ENCODE data around the gene AMIGO3. TPM values are rescaled to one million over a fixed set of nuclear protein-coding genes. Genes with fewer than 3 reads are reported as not detected.
"Not testable (repeated sequence)": the region's sequence is repeated elsewhere in the genome, so short reads cannot be mapped to it uniquely, and the experiment has no call there.

The AMIGO3 gene
- total and polyA plus RNA-seq, 4 donors: 0.11 to 1.1 TPM; not detected in 2

- no peak for TF ChIP-seq HNF4A (conservative IDR thresholded peaks at IDR 0.05)
- TF ChIP-seq RXRA (IDR thresholded peaks at IDR 0.05): no peak
- TF ChIP-seq JUND (IDR thresholded peaks at IDR 0.05): no peak
- TF ChIP-seq FOXA2 (IDR thresholded peaks at IDR 0.05): no peak
- TF ChIP-seq TAF1 (conservative IDR thresholded peaks at IDR 0.05): no peak
- TF ChIP-seq GABPA (IDR thresholded peaks at IDR 0.05 in 1 of 2, conservative IDR thresholded peaks at IDR 0.05 in 1 of 2): no peak
- TF ChIP-seq NR2F2 (IDR thresholded peaks at IDR 0.05): no peak
- TF ChIP-seq, protein P1, sequence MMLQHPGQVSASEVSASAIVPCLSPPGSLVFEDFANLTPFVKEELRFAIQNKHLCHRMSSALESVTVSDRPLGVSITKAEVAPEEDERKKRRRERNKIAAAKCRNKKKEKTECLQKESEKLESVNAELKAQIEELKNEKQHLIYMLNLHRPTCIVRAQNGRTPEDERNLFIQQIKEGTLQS (IDR thresholded peaks at IDR 0.05): no peak
- TF ChIP-seq ZBTB33 (IDR thresholded peaks at IDR 0.05): no peak
- TF ChIP-seq RAD21 (IDR thresholded peaks at IDR 0.05): no peak
- TF ChIP-seq, protein P2, sequence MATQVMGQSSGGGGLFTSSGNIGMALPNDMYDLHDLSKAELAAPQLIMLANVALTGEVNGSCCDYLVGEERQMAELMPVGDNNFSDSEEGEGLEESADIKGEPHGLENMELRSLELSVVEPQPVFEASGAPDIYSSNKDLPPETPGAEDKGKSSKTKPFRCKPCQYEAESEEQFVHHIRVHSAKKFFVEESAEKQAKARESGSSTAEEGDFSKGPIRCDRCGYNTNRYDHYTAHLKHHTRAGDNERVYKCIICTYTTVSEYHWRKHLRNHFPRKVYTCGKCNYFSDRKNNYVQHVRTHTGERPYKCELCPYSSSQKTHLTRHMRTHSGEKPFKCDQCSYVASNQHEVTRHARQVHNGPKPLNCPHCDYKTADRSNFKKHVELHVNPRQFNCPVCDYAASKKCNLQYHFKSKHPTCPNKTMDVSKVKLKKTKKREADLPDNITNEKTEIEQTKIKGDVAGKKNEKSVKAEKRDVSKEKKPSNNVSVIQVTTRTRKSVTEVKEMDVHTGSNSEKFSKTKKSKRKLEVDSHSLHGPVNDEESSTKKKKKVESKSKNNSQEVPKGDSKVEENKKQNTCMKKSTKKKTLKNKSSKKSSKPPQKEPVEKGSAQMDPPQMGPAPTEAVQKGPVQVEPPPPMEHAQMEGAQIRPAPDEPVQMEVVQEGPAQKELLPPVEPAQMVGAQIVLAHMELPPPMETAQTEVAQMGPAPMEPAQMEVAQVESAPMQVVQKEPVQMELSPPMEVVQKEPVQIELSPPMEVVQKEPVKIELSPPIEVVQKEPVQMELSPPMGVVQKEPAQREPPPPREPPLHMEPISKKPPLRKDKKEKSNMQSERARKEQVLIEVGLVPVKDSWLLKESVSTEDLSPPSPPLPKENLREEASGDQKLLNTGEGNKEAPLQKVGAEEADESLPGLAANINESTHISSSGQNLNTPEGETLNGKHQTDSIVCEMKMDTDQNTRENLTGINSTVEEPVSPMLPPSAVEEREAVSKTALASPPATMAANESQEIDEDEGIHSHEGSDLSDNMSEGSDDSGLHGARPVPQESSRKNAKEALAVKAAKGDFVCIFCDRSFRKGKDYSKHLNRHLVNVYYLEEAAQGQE (IDR thresholded peaks at IDR 0.05): no peak
- TF ChIP-seq YY1 (IDR thresholded peaks at IDR 0.05): no peak
- TF ChIP-seq HNF4G (IDR thresholded peaks at IDR 0.05): no peak
- TF ChIP-seq, protein P3, sequence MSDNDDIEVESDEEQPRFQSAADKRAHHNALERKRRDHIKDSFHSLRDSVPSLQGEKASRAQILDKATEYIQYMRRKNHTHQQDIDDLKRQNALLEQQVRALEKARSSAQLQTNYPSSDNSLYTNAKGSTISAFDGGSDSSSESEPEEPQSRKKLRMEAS (IDR thresholded peaks at IDR 0.05): no peak
- no peak for TF ChIP-seq EGR1 (IDR thresholded peaks at IDR 0.05; ENCODE audit: low read depth in 2 of 2)
- no peak for TF ChIP-seq SP1 (IDR thresholded peaks at IDR 0.05)
- TF ChIP-seq FOXA1 (IDR thresholded peaks at IDR 0.05): no peak
- Histone ChIP-seq H3K27me3 (ENCODE audit: control insufficient read depth in 4 of 4, insufficient read depth in 4 of 4, low read length in 3 of 4) (no peaks in the 10 kb centered on the region), H3K36me3 (ENCODE audit: control insufficient read depth in 4 of 4, insufficient read depth in 3 of 4, low read depth in 1 of 4, low read length in 3 of 4) (peaks cover 0 to 5% (median 2%) of the 10 kb centered on the region in 4 donors), H3K4me1 (ENCODE audit: control insufficient read depth in 4 of 4, insufficient read depth in 4 of 4, low read length in 3 of 4) (peaks cover 0 to 2% (median 1%) of the 10 kb centered on the region in 4 donors), H3K9ac (ENCODE audit: low read depth in 1 of 2, low read length in 2 of 2) (no peak overlapping the region), H3K9me3 (ENCODE audit: control insufficient read depth in 4 of 4, low read length in 3 of 4) (no peaks in the 10 kb centered on the region), H3K27ac (ENCODE audit: low read depth in 1 of 2, low read length in 2 of 2) (no peak overlapping the region), H3K4me3 (ENCODE audit: low read depth in 1 of 3, low read length in 3 of 3) (no peak overlapping the region)
- 91% methylated on average over 4 of the region's 4 CpGs for WGBS
- no peak for DNase-seq (ENCODE audit: low spot score)
Measured at GRCh38 chr3:49750056-49750455, 30.6 kb upstream of the AMIGO3 start.

- not testable (repeated sequence) for H3K36me3 ChIP-seq (ENCODE audit: control insufficient read depth in 4 of 4, insufficient read depth in 3 of 4, low read depth in 1 of 4, low read length in 3 of 4)
- WGBS: 95% methylated on average over 5 of the region's 5 CpGs
Measured at GRCh38 chr3:49748874-49749273, 29.4 kb upstream of the AMIGO3 start.

More at GRCh38 chr3:49748874-49749273, 29.4 kb upstream of the AMIGO3 start:
- H3K27me3 ChIP-seq (ENCODE audit: control insufficient read depth in 4 of 4, insufficient read depth in 4 of 4, low read length in 3 of 4); H3K4me1 ChIP-seq (ENCODE audit: control insufficient read depth in 4 of 4, insufficient read depth in 4 of 4, low read length in 3 of 4); H3K4me3 ChIP-seq (ENCODE audit: low read depth in 1 of 3, low read length in 3 of 3); H3K9me3 ChIP-seq (ENCODE audit: control insufficient read depth in 4 of 4, low read length in 3 of 4); H3K27ac ChIP-seq (ENCODE audit: low read depth in 1 of 2, low read length in 2 of 2); DNase-seq (ENCODE audit: low spot score); H3K9ac ChIP-seq (ENCODE audit: low read depth in 1 of 2, low read length in 2 of 2): not testable (repeated sequence)
